ENCODE data around the gene MYO3A. TPM values are rescaled to one million over a fixed set of nuclear protein-coding genes. Genes with fewer than 3 reads are reported as not detected.

Gene MYO3A
- total RNA-seq, 4 donors from 2014 or later = 0.58 to 3.4 TPM; not detected in 2

- no peak overlapping the region for H3K27ac ChIP-seq
- no peaks in the 10 kb centered on the region for H3K27me3 ChIP-seq
- H3K4me1 ChIP-seq = no peaks in the 10 kb centered on the region
- TF ChIP-seq CTCF (IDR thresholded peaks at IDR 0.05) = no peak
- TF ChIP-seq POLR2A (IDR thresholded peaks at IDR 0.05) = no peak
- H3K9me3 ChIP-seq = no peaks in the 10 kb centered on the region
- intact Hi-C loops (cut with DNase I; ENCODE audit: low total_unique reads) = no loop called here
- H3K4me3 ChIP-seq = no peak overlapping the region
- no peak for DNase-seq
- H3K36me3 ChIP-seq = no peaks in the 10 kb centered on the region
These were observed 271.2 kb downstream of the MYO3A start for GRCh38 chr10:26205223-26205622.

- Histone ChIP-seq H3K4me1 (no peaks in the 10 kb centered on the region), H3K4me3 (no peak overlapping the region), H3K36me3 (no peaks in the 10 kb centered on the region), H3K9me3 (no peaks in the 10 kb centered on the region), H3K27me3 (peaks cover 0 to 28% of the 10 kb centered on the region in 2 donors), H3K27ac (no peak overlapping the region)
- intact Hi-C loops (cut with DNase I; ENCODE audit: low total_unique reads) = no loop called here
- no peak for DNase-seq
- no peak for TF ChIP-seq POLR2A (IDR thresholded peaks at IDR 0.05)
- TF ChIP-seq CTCF (IDR thresholded peaks at IDR 0.05) = no peak
These were observed 277.9 kb downstream of the MYO3A start for GRCh38 chr10:26211781-26212444.

- H3K4me3 ChIP-seq = no peak overlapping the region
- peaks cover 0 to 34% of the 10 kb centered on the region in 2 donors for H3K27me3 ChIP-seq
- no peak for TF ChIP-seq CTCF (IDR thresholded peaks at IDR 0.05)
- no peak for TF ChIP-seq POLR2A (IDR thresholded peaks at IDR 0.05)
- no peak overlapping the region for H3K27ac ChIP-seq
- no peak for DNase-seq
- no peaks in the 10 kb centered on the region for H3K4me1 ChIP-seq
- no peaks in the 10 kb centered on the region for H3K9me3 ChIP-seq
- no peaks in the 10 kb centered on the region for H3K36me3 ChIP-seq
- intact Hi-C loops (cut with DNase I; ENCODE audit: low total_unique reads) = no loop called here
These were observed 278.5 kb downstream of the MYO3A start for GRCh38 chr10:26212511-26212910.

- Histone ChIP-seq H3K4me1 (no peaks in the 10 kb centered on the region), H3K4me3 (no peak overlapping the region), H3K27me3 (peaks cover 0 to 42% of the 10 kb centered on the region in 2 donors), H3K27ac (no peak overlapping the region), H3K36me3 (no peaks in the 10 kb centered on the region), H3K9me3 (no peaks in the 10 kb centered on the region)
- no peak for TF ChIP-seq POLR2A (IDR thresholded peaks at IDR 0.05)
- no peak for TF ChIP-seq CTCF (IDR thresholded peaks at IDR 0.05)
- intact Hi-C loops (cut with DNase I; ENCODE audit: low total_unique reads) = no loop called here
- DNase-seq = no peak
These were observed 279.2 kb downstream of the MYO3A start for GRCh38 chr10:26213157-26213800.

GRCh38 chr10:26214004-26214403 is 280.0 kb downstream of the MYO3A start:
- no peak for DNase-seq
- no peaks in the 10 kb centered on the region for H3K4me1 ChIP-seq
- H3K27ac ChIP-seq = no peak overlapping the region
- H3K36me3 ChIP-seq = no peaks in the 10 kb centered on the region
- no peak for TF ChIP-seq POLR2A (IDR thresholded peaks at IDR 0.05)
- TF ChIP-seq CTCF (IDR thresholded peaks at IDR 0.05) = no peak
- H3K4me3 ChIP-seq = no peak overlapping the region
- no peaks in the 10 kb centered on the region for H3K9me3 ChIP-seq
- intact Hi-C loops (cut with DNase I; ENCODE audit: low total_unique reads) = no loop called here
- peaks cover 0 to 49% of the 10 kb centered on the region in 2 donors for H3K27me3 ChIP-seq

Data from uterus (tissue), 4 donors.